ENCODE measurements around the gene APCDD1.

The APCDD1 gene

GRCh38 chr18:10477121-10477862 lies 22.9 kb downstream of the APCDD1 start:
- Histone ChIP-seq H3K27ac (ENCODE audit: low read depth, low read length) (peak overlapping the region; percentile 11), H3K27me3 (ENCODE audit: control insufficient read depth, insufficient read depth, low read length) (peaks cover 57% of the 10 kb centered on the region), H3K36me3 (ENCODE audit: control insufficient read depth, insufficient read depth, low read length) (no peaks in the 10 kb centered on the region), H3K9me3 (ENCODE audit: control insufficient read depth, insufficient read depth, low read length) (no peaks in the 10 kb centered on the region), H3K4me3 (ENCODE audit: low read depth, low read length) (no peak overlapping the region), H3K9ac (ENCODE audit: low read depth, low read length) (no peak overlapping the region), H3K4me1 (ENCODE audit: control insufficient read depth, insufficient read depth, low read length) (peaks cover 28% of the 10 kb centered on the region)

GRCh38 chr18:10477863-10478260 lies 23.4 kb downstream of the APCDD1 start:
- H3K4me1 ChIP-seq (ENCODE audit: control insufficient read depth, insufficient read depth, low read length): peaks cover 28% of the 10 kb centered on the region
- peaks cover 57% of the 10 kb centered on the region for H3K27me3 ChIP-seq (ENCODE audit: control insufficient read depth, insufficient read depth, low read length)
- H3K27ac ChIP-seq (ENCODE audit: low read depth, low read length): peak overlapping the region; percentile 69
- no peaks in the 10 kb centered on the region for H3K36me3 ChIP-seq (ENCODE audit: control insufficient read depth, insufficient read depth, low read length)
- H3K4me3 ChIP-seq (ENCODE audit: low read depth, low read length): no peak overlapping the region
- no peaks in the 10 kb centered on the region for H3K9me3 ChIP-seq (ENCODE audit: control insufficient read depth, insufficient read depth, low read length)
- no peak overlapping the region for H3K9ac ChIP-seq (ENCODE audit: low read depth, low read length)

- Histone ChIP-seq H3K4me3 (ENCODE audit: low read depth, low read length) (no peak overlapping the region), H3K9ac (ENCODE audit: low read depth, low read length) (no peak overlapping the region), H3K9me3 (ENCODE audit: control insufficient read depth, insufficient read depth, low read length) (no peaks in the 10 kb centered on the region), H3K27me3 (ENCODE audit: control insufficient read depth, insufficient read depth, low read length) (peaks cover 30% of the 10 kb centered on the region), H3K27ac (ENCODE audit: low read depth, low read length) (no peak overlapping the region), H3K36me3 (ENCODE audit: control insufficient read depth, insufficient read depth, low read length) (no peaks in the 10 kb centered on the region), H3K4me1 (ENCODE audit: control insufficient read depth, insufficient read depth, low read length) (peaks cover 17% of the 10 kb centered on the region)
These were observed 27.4 kb downstream of the APCDD1 start for GRCh38 chr18:10481831-10482230.

- Histone ChIP-seq H3K9ac (ENCODE audit: low read depth, low read length) (no peak overlapping the region), H3K36me3 (ENCODE audit: control insufficient read depth, insufficient read depth, low read length) (no peaks in the 10 kb centered on the region), H3K27me3 (ENCODE audit: control insufficient read depth, insufficient read depth, low read length) (peaks cover 27% of the 10 kb centered on the region), H3K4me3 (ENCODE audit: low read depth, low read length) (no peak overlapping the region), H3K4me1 (ENCODE audit: control insufficient read depth, insufficient read depth, low read length) (peaks cover 11% of the 10 kb centered on the region), H3K9me3 (ENCODE audit: control insufficient read depth, insufficient read depth, low read length) (no peaks in the 10 kb centered on the region), H3K27ac (ENCODE audit: low read depth, low read length) (no peak overlapping the region)
These were observed 28.0 kb downstream of the APCDD1 start for GRCh38 chr18:10482363-10482984.

GRCh38 chr18:10482985-10483949 lies 28.8 kb downstream of the APCDD1 start:
- peaks cover 24% of the 10 kb centered on the region for H3K27me3 ChIP-seq (ENCODE audit: control insufficient read depth, insufficient read depth, low read length)
- H3K9ac ChIP-seq (ENCODE audit: low read depth, low read length): no peak overlapping the region
- H3K4me3 ChIP-seq (ENCODE audit: low read depth, low read length): no peak overlapping the region
- H3K36me3 ChIP-seq (ENCODE audit: control insufficient read depth, insufficient read depth, low read length): no peaks in the 10 kb centered on the region
- H3K27ac ChIP-seq (ENCODE audit: low read depth, low read length): no peak overlapping the region
- no peaks in the 10 kb centered on the region for H3K9me3 ChIP-seq (ENCODE audit: control insufficient read depth, insufficient read depth, low read length)
- peaks cover 7% of the 10 kb centered on the region for H3K4me1 ChIP-seq (ENCODE audit: control insufficient read depth, insufficient read depth, low read length)

- no peak overlapping the region for H3K27ac ChIP-seq (ENCODE audit: low read depth, low read length)
- no peaks in the 10 kb centered on the region for H3K9me3 ChIP-seq (ENCODE audit: control insufficient read depth, insufficient read depth, low read length)
- no peaks in the 10 kb centered on the region for H3K36me3 ChIP-seq (ENCODE audit: control insufficient read depth, insufficient read depth, low read length)
- no peak overlapping the region for H3K4me3 ChIP-seq (ENCODE audit: low read depth, low read length)
- peaks cover 4% of the 10 kb centered on the region; the same call in 1 of the 2 replicates for H3K27me3 ChIP-seq (ENCODE audit: control insufficient read depth, insufficient read depth, low read length)
- no peak overlapping the region for H3K9ac ChIP-seq (ENCODE audit: low read depth, low read length)
- H3K4me1 ChIP-seq (ENCODE audit: control insufficient read depth, insufficient read depth, low read length): peaks cover 5% of the 10 kb centered on the region
These were observed 31.0 kb downstream of the APCDD1 start for GRCh38 chr18:10485475-10485874.

- H3K9me3 ChIP-seq (ENCODE audit: control insufficient read depth, insufficient read depth, low read length): no peaks in the 10 kb centered on the region
- peaks cover 5% of the 10 kb centered on the region for H3K4me1 ChIP-seq (ENCODE audit: control insufficient read depth, insufficient read depth, low read length)
- no peaks in the 10 kb centered on the region for H3K36me3 ChIP-seq (ENCODE audit: control insufficient read depth, insufficient read depth, low read length)
- H3K27ac ChIP-seq (ENCODE audit: low read depth, low read length): no peak overlapping the region
- H3K4me3 ChIP-seq (ENCODE audit: low read depth, low read length): no peak overlapping the region
- no peak overlapping the region for H3K9ac ChIP-seq (ENCODE audit: low read depth, low read length)
- H3K27me3 ChIP-seq (ENCODE audit: control insufficient read depth, insufficient read depth, low read length): no peaks in the 10 kb centered on the region
These were observed 31.9 kb downstream of the APCDD1 start for GRCh38 chr18:10486362-10486761.

GRCh38 chr18:10487154-10487553 lies 32.7 kb downstream of the APCDD1 start:
- Histone ChIP-seq H3K9me3 (ENCODE audit: control insufficient read depth, insufficient read depth, low read length) (no peaks in the 10 kb centered on the region), H3K4me3 (ENCODE audit: low read depth, low read length) (no peak overlapping the region), H3K9ac (ENCODE audit: low read depth, low read length) (no peak overlapping the region), H3K27me3 (ENCODE audit: control insufficient read depth, insufficient read depth, low read length) (no peaks in the 10 kb centered on the region), H3K36me3 (ENCODE audit: control insufficient read depth, insufficient read depth, low read length) (no peaks in the 10 kb centered on the region), H3K4me1 (ENCODE audit: control insufficient read depth, insufficient read depth, low read length) (no peaks in the 10 kb centered on the region), H3K27ac (ENCODE audit: low read depth, low read length) (no peak overlapping the region)

- no peaks in the 10 kb centered on the region for H3K27me3 ChIP-seq (ENCODE audit: control insufficient read depth, insufficient read depth, low read length)
- H3K27ac ChIP-seq (ENCODE audit: low read depth, low read length): no peak overlapping the region
- no peaks in the 10 kb centered on the region for H3K4me1 ChIP-seq (ENCODE audit: control insufficient read depth, insufficient read depth, low read length)
- no peaks in the 10 kb centered on the region for H3K9me3 ChIP-seq (ENCODE audit: control insufficient read depth, insufficient read depth, low read length)
- H3K4me3 ChIP-seq (ENCODE audit: low read depth, low read length): no peak overlapping the region
- no peak overlapping the region for H3K9ac ChIP-seq (ENCODE audit: low read depth, low read length)
- no peaks in the 10 kb centered on the region for H3K36me3 ChIP-seq (ENCODE audit: control insufficient read depth, insufficient read depth, low read length)
These were observed 33.6 kb downstream of the APCDD1 start for GRCh38 chr18:10488017-10488416.

- no peak overlapping the region for H3K4me3 ChIP-seq (ENCODE audit: low read depth, low read length)
- no peaks in the 10 kb centered on the region for H3K36me3 ChIP-seq (ENCODE audit: control insufficient read depth, insufficient read depth, low read length)
- H3K4me1 ChIP-seq (ENCODE audit: control insufficient read depth, insufficient read depth, low read length): no peaks in the 10 kb centered on the region
- H3K9ac ChIP-seq (ENCODE audit: low read depth, low read length): no peak overlapping the region
- no peaks in the 10 kb centered on the region for H3K27me3 ChIP-seq (ENCODE audit: control insufficient read depth, insufficient read depth, low read length)
- no peaks in the 10 kb centered on the region for H3K9me3 ChIP-seq (ENCODE audit: control insufficient read depth, insufficient read depth, low read length)
- H3K27ac ChIP-seq (ENCODE audit: low read depth, low read length): no peak overlapping the region
These were observed 36.1 kb downstream of the APCDD1 start for GRCh38 chr18:10490401-10491165.
